SK-N-MC (cell line): ENCODE results near the gene HPCAL1.

ENCODE experiments used
- DNase-seq: peaks from one replicate; pipeline ENCODE4 v3.0.0-alpha.2; 2011; ENCODE audit warnings: low read depth, low spot score
- H3K27ac ChIP-seq: fragments of 200-600 bp; sonication (generic); 2 replicates; pipeline ENCODE4 v1.5.1; 2016; ENCODE audit warnings: mixed run types
- H3K36me3 ChIP-seq: fragments of 200-600 bp; sonication (generic); 2 replicates; pipeline ENCODE4 v1.6.1; 2017; ENCODE audit warnings: antibody characterized with exemption, low read length, mixed read lengths; ENCODE audit not compliant: insufficient read depth
- H3K4me3 ChIP-seq: fragments of 200-600 bp; sonication (generic); 2 replicates; pipeline ENCODE4 v1.5.1; 2016
- H3K9ac ChIP-seq: fragments of 200-600 bp; sonication (generic); 2 replicates; pipeline ENCODE4 v1.8.0; 2017; ENCODE audit warnings: mixed run types, mixed read lengths; ENCODE audit not compliant: insufficient read length
- H3K9me3 ChIP-seq: fragments of 200-600 bp; sonication (generic); 2 replicates; pipeline ENCODE4 v1.6.1; 2017; ENCODE audit warnings: low read depth, mild to moderate bottlenecking, antibody characterized with exemption, low read length, moderate library complexity, mixed read lengths
- EZH2 ChIP-seq: fragments of 200-600 bp; sonication (generic); IDR thresholded peaks from one replicate; pipeline ENCODE4 v1.6.1; 2017; ENCODE audit warnings: antibody characterized with exemption
- FOXP2 ChIP-seq: optimal IDR thresholded peaks from 2 replicates; pipeline ENCODE3; 2011; ENCODE audit warnings: mild to moderate bottlenecking, moderate library complexity; ENCODE audit not compliant: insufficient read depth; ENCODE audit errors: extremely low read length, control extremely low read depth
- POLR2AphosphoS5 ChIP-seq: IDR thresholded peaks from 2 replicates; pipeline ENCODE4 v1.6.1; 2012; ENCODE audit warnings: mild to moderate bottlenecking, low read depth, low read length, borderline replicate concordance

Gene HPCAL1

DNA sequence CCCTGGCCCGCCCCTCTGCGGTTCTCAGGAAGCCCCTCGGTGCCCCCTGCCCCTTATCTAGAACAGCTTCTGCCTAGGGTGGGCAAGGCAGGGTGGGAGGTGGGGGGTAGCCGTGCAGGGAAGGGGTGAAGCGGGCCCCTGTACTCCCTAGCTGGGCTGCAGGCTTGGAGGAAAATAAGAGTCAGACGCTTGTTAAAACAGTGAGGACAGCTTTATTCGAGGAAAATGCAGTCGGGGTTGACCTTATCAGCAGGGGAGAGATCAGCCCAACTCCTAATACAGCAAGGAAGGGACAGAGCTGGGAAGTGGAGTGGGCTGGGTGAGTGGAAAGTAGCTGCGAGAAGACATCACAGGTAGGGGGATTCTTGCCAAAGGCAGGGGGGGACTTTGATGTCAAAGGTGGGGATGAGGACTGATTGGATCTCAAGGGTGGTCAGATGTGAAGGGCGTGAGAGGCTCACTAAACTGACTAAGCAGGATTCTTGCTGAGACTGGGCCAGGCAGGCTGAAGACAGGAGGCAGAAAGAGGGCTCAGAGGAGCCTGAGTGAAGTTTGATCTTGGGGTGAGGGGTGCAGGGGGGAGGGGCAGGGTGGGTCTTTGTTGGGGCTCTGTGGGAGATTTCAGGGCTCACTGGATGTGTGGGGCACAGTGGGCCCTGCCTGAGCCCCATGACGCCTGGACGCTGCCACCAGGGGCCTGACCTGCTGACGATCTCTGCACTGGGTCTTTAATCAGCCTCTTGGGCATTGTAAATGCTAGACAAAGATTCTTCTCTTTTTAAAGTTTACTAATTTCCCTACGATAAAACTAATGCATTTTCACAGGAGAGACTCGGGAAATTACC lies 29.9 kb downstream of the HPCAL1 start:
- Histone ChIP-seq H3K9ac (no peak overlapping the region), H3K9me3 (no peaks in the 10 kb centered on the region), H3K36me3 (no peaks in the 10 kb centered on the region), H3K4me3 (no peak overlapping the region), H3K27ac (no peak overlapping the region)
- no peak for DNase-seq
- TF ChIP-seq EZH2 (no peak), FOXP2 (no peak), POLR2AphosphoS5 (no peak)

DNA sequence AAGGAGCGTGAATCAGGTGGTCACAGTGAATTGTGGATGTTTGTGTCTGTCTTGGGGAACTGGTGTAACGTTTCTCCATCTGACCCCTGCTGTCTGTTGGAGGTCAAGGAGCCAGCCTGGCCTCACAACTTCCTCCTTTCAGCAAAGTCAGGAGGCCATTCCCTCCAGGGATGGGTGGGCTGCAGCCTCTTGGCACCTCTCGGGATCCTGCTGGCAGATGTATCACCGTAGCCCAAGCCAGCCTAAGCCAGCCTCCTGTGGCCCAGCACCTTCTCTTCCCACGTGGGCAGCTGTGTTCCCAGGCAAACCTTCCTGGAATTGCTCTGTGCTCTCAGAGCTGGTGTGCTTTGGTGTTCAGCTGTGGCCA lies 30.5 kb downstream of the HPCAL1 start:
- no peaks in the 10 kb centered on the region for H3K36me3 ChIP-seq
- H3K4me3 ChIP-seq, result no peak overlapping the region
- H3K27ac ChIP-seq, result no peak overlapping the region
- no peaks in the 10 kb centered on the region for H3K9me3 ChIP-seq
- DNase-seq, result no peak
- no peak overlapping the region for H3K9ac ChIP-seq
- TF ChIP-seq FOXP2 (no peak), POLR2AphosphoS5 (no peak), EZH2 (no peak)

DNA sequence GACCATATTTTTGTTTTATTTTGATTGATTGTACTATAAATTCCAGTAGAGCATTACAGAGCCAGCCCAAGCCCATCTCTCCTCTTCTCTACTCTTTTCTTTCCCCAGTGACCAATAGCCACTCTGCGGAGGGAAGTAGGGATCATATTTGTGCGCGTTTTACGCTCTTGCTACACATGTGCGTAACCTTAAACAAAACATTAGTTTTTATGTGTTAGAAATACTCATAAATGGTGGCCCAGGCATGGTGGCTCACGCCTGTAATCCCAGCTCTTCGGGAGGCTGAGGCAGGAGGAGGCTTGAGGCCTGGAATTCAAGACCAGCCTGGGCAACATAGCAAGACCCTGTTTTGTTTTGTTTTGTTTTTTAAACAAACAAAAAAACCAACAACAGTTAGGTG lies 31.3 kb downstream of the HPCAL1 start:
- Histone ChIP-seq H3K27ac (no peak overlapping the region), H3K9ac (no peak overlapping the region), H3K9me3 (no peaks in the 10 kb centered on the region), H3K36me3 (no peaks in the 10 kb centered on the region), H3K4me3 (no peak overlapping the region)
- no peak for DNase-seq
- TF ChIP-seq POLR2AphosphoS5 (no peak), EZH2 (no peak), FOXP2 (no peak)

- no peak for DNase-seq
- H3K27ac ChIP-seq, result no peak overlapping the region
- H3K36me3 ChIP-seq, result no peaks in the 10 kb centered on the region
- no peaks in the 10 kb centered on the region for H3K9me3 ChIP-seq
- H3K4me3 ChIP-seq, result no peak overlapping the region
- TF ChIP-seq POLR2AphosphoS5 (no peak), FOXP2 (no peak), EZH2 (no peak)
- no peak overlapping the region for H3K9ac ChIP-seq
These were observed 32.5 kb downstream of the HPCAL1 start for GRCh38 chr2:10335046-10335840.

DNA sequence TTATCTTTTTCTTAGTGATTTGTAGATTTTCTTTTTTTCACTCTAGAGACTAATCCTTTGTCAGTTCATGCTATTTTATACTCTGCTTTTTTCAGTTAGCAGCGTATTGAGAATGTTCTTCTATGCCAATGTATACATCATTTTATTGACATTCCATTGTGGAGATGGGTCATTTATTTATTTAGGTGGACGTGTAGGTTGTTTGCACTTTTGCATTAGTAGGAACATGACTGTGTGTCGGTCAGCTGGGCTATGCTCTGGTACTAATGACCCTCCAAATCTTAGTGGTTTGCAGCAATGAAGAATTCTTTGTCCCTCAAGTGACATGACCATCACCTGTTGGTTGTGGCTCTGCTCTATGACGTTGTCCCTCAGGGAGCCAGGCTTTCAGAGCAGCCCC lies 33.6 kb downstream of the HPCAL1 start:
- DNase-seq, result no peak
- no peak for TF ChIP-seq FOXP2
- TF ChIP-seq EZH2, result no peak
- TF ChIP-seq POLR2AphosphoS5, result no peak

GRCh38 chr2:10337449-10338269 lies 35.0 kb downstream of the HPCAL1 start:
- DNase-seq, result no peak
- H3K36me3 ChIP-seq, result no peaks in the 10 kb centered on the region
- TF ChIP-seq FOXP2 (no peak), EZH2 (no peak)
- no peaks in the 10 kb centered on the region for H3K9me3 ChIP-seq
- H3K9ac ChIP-seq, result no peak overlapping the region
- H3K27ac ChIP-seq, result no peak overlapping the region
- no peak overlapping the region for H3K4me3 ChIP-seq

More for the DNA sequence above, 33.6 kb downstream of the HPCAL1 start:
- no peaks in the 10 kb centered on the region for H3K9me3 ChIP-seq
- no peaks in the 10 kb centered on the region for H3K36me3 ChIP-seq
- H3K4me3 ChIP-seq, result no peak overlapping the region
- H3K9ac ChIP-seq, result no peak overlapping the region
- no peak overlapping the region for H3K27ac ChIP-seq

- DNase-seq, result no peak
- no peaks in the 10 kb centered on the region for H3K9me3 ChIP-seq
- no peak overlapping the region for H3K4me3 ChIP-seq
- TF ChIP-seq EZH2, result no peak
- no peak for TF ChIP-seq POLR2AphosphoS5
- no peak for TF ChIP-seq FOXP2
- H3K36me3 ChIP-seq, result no peaks in the 10 kb centered on the region
- H3K27ac ChIP-seq, result no peak overlapping the region
- no peak overlapping the region for H3K9ac ChIP-seq
These were observed 35.8 kb downstream of the HPCAL1 start for GRCh38 chr2:10338270-10339188.
